Hematopoietic multipotent progenitor cell treated with erythropoietin and hydrocortisone succinate and interleukin-3 and kit ligand, for 17 days (in vitro differentiated cells): ENCODE measurements around the gene COL21A1.

ENCODE experiments used
- DNase-seq: peaks from one replicate; pipeline ENCODE4 v3.0.0-alpha.2; 2015; ENCODE audit warnings: low spot score

Gene COL21A1

DNA sequence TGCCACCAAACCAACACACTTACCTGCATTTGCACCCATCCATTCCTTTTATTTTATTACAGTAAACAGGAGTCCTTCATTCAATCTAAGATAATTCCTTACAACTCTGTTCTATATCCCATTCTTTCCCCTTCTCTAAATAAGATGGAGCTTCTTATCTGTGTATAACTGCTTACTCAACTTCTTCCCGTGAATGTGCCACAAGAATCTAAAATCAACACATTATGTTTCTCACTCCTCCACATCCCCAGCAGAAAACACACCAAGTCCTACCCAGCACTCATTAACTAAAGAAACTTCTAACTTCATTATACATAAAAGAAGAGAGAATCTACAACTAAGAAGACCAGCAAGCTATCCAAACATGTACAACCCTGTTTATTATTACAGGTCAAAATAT, 141.1 kb downstream of the COL21A1 start:
- no peak for DNase-seq

DNA sequence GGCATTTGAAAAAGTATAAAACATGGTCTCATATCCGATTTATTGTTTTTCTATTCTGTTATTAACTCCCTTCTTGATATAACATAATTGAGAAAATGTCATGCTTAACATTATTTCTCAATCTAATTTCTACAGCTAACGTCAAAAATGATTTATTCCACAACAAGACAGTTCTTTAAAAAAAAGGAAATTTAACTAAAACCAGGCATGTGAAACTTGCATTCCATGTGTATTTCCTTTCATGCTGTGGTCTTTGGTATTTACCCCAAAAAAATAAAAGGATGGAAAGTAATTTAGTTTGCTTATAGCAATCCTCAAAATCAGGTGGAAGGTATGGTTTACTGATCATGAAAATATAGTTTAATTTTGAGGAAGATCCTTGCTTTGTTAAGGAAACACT, 142.8 kb downstream of the COL21A1 start:
- no peak for DNase-seq

DNA sequence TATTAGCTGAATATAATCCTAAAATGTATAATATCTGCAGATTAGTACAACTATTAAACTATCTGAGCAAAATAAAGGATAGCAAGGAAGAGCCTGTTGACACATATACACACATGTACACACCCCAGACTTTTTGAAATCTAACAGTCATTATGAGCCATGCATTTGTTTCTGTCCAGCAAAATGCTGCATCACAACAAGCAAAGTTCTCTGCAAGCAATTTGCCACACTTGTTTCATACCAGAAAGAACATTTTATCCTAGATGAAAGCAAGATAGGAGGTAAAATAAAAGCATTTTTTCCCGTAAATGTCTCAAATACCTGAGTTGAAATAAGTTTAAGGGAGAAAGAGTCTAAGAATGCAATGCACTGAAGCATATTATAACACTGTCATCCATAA, 145.2 kb downstream of the COL21A1 start:
- DNase-seq = no peak

DNA sequence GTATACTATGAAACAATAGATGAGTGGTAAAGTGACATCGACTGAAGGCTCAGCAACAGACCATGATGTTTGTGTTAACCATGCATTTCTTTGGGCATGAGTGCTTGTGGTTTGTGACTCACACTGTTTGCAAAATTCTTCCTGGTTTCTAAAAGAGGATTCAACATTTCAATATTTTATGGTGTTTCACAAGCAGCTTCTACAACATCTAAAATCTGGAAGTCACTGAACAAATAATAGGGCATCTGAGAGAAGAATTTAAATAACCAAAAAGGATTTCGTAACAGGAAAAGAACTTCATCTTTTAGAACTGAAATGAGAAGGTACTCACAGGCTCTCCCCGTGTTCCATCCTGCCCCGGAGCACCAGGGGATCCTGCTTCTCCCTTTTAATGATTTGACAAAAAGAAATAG, 146.2 kb downstream of the COL21A1 start:
- DNase-seq = no peak

DNA sequence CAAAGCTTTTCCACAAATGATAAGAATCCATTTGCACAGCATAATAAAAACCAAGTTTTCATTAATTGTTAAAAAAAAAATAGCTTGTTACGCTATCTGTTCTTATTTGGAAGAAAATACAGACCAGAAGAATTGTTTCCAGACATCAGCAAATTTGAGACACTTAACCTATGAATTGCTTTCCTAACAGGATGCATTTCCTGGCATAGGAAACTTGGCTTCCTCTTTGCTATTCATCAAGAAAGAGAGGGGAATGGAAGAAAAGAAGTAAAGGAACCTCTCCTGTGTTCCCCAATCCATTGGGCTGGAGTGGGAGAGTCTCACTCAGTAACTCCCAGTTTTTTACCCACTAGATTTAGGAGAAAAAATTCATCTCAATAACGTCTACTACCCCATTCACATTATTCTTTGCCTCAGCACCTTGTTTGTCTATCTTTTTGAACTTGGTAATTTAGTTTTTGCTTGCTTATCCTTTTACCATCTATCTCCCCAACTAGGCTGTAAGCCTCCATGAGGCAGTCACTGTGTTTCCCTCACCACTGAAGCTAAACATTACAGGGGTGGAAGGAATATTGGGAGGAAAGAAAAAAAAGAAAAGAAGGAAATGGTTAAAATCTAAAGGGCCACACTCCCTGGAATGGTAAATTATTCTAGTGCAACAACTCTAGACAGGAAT, 150.3 kb downstream of the COL21A1 start:
- DNase-seq = no peak

DNA sequence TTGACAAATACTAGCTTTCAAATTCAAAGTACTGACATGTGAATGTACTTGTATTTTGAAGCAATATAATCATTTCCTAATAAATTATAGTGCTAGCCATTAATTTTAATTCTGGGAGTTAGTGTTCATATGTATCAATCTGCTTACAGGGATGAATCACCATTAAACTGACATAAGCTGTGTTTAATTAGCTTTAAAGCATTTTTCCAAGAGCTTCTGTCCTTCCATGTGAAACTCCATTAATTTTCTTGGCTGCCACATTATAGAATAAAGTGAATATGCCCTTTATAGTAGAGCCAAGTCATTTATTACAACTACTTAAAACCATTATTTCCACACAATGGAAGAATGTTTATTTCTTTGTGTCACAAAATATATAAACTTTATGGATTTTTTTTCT, 150.8 kb downstream of the COL21A1 start:
- no peak for DNase-seq

DNA sequence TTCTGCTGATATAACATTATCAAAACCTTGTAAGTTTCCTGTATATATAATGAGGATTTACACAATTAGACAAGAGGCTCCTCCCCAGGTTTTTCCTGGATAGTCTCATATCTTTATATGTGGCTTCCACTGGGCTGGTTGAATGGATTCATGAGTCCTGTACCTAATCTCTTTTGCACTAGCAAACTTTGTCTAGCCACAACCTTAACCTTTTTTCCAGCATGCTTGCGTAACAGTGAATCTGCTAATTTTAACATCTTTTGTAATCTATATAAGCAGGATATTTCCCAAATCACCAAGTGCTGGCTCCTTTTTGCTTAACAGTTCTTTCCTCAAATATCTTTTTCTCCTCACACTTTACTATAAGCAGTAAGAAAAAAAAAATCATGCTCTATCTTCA, 153.6 kb downstream of the COL21A1 start:
- DNase-seq = no peak

DNA sequence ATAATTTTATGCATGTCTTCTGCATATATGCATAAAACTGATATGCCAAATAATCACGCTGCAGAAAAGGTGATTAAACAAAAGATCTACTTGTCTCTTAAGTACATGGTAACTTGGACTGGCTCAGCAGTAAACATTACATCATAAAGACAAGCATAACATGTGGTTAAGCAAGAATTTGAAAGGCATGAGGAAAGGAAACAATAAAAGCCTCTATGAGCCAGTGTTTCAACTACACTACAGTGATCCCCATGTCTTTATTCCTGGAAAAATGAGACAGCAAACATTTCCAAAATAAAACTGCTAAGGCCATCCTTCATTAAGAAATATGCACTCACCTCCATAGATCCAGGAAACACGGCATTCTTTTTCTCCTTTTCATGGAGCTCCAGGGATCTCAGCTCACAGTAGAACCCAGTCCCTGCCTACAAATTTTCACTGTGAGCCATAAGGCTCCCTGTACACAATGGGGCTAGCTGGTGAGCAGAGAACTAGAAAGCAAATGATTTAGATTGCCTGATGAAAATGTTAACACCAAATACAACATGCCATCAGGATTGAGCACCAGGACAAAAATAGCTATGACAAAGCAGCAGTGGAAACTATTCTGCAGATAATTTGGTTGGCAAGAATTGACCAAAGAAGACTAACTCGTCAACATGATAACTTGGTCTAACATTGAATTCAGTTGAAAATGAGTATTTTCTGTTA, 156.1 kb downstream of the COL21A1 start:
- DNase-seq = no peak

DNA sequence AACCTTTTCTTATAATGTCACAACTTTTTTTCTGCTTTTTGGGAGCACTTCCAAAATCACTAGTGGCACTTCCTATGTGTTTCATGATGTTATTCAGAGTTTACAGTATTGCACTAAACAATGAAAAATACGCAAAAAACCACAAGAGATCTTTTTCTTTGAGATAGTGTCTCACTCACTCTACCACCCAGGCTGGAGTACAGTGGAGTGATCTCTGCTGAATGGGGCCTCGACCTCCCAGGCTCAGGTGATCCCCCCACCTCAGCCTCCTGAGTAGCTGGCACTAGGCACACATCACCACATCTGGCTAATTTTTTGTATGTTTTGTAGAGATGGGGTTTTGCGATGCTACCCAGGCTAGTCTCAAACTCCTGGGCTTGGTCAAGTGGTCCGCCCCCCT, 158.7 kb downstream of the COL21A1 start:
- DNase-seq = no peak

DNA sequence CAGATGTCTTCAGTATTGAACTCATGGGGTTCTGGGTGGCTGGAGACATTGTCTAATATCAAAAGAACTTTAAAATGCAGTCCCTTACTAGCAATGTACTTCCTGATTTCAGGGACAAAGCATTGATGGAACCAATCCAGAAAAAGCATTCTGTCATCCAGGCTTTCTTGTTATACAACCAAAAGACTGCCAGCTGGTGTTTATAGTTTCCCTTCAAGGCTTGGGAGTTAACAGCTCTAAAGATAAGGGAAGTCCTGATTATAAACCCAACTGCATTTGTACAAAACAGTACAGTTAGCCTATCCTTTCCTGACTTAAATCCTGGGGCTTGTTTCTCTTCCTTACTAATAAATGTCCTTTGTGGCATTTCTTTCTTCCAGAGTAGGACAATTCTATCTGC, 160.0 kb downstream of the COL21A1 start:
- DNase-seq = no peak

DNA sequence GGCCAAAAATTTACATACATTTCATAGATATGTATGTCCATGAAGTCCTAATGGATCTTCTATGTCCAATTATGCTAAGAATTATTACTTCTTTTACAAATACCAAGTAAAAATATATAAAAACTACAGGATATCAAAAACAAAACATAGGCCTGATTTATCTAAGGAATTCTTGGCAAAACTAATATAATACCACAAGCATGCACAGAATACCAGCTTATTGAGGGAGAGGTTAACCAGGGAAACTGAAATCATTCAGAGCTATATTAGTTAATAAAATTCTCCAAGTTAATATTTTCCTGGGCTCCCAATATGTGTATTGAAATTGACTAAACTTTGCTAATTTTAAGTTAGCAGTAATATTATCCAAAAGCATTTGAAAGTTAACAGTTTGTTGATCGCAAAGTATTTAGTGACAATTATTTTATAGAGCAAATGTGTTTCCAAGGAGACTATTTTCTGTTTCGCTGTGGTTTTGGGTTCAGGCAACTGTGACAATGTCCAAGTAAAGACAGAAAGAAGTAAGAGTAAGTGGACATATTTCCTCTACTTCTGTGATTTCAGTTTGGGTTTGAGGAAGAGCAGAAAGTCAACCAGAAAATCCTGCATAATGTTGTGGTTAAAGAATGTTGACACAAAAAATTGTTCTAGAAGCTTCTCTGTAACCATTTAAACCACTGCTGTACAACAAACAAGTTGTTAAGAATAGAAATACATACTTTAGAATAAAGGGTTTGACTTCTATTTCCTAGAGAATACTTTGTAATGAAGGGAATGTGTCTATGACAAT, 167.4 kb downstream of the COL21A1 start:
- DNase-seq = no peak

DNA sequence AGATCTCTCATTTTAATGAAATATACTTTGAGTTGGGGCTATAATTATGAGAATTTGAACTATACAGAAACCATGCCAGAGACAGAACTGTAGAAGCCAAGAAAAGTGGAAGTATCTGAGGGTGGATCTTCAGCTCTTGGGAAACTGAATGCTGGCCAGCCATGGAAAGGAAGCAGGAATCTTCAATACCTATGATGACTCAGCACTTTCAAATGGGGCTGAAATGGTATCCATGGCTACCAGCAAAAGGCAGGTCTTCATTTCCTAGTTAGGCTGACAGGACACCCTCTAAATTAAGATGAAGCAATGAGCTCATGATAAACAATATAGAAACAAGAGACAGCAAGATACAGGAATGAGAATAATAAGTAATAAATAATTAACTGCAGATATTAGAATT, 171.3 kb downstream of the COL21A1 start:
- DNase-seq = no peak

DNA sequence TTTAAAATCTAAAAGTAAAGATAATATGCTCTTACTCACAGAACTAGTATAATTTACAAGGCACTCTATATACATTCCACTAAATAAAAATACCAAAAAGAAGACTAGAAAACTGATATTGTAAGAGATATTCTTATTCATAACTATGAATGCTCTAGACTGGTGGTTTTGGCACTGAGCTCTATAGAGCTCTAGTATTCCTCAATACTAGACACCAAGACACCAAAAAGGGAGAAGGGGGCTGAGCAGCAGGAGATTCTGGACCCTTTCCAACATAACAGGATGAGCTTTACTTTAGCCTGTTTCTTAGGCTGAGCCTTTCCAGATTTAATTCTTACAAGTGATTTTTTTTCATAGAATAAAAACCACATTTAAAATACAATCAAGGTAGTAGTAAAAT, 173.6 kb downstream of the COL21A1 start:
- DNase-seq = no peak

DNA sequence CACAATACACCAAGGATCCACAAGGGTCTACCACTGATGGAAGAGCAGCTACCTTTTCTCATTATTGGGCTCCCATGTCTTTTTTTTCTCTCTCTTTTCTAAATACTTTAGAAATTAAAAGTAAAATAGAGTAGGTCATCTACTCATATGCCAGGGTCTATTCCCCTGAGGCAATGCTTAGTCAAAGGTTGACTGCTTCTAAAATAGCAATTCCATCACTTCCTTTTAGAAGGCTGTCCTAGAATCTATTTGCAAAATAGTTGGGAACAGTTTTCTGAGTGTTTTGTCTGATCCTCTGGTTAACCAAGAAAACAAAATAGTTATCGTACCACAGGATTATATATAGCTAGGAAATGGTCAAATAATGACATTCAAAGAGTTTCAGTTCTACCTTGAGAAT, 174.1 kb downstream of the COL21A1 start:
- no peak for DNase-seq

DNA sequence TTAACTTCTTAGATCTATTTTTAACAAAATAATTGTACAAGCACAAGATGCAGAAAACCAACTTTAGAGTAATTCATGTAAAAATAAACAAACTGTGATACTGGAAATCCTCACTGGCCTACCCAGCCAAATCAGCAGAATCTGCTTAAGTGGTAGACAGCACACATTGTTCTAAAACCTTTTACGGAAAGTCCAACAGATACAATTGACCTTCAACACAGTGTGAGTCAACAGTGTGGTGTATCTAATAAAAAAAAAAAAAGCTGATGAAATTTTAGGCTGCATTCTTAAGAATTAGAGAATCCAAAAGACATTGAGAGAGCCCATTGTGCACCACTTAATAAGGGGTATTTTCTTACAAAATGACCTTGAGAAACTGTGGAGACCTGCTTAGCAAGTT, 174.5 kb downstream of the COL21A1 start:
- DNase-seq = no peak

DNA sequence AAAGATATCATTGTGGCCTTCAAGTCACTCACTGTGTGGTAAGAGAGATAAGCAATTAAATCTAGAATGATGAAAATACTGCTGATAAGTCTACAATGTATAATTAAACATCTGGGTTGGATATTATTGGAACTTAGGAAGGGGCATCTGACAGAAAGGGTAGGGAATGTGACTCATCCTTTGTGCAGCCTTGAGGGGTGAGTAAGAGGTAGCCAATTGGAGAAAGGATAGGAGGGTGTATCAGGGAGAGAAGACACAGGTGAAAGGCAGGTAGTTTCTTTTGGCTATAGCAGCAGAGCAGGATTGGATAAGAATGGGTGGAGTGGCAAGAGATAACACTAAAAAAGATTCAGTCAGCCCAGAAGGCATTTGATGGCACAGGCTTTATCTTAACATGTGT, 182.0 kb downstream of the COL21A1 start:
- DNase-seq = no peak

DNA sequence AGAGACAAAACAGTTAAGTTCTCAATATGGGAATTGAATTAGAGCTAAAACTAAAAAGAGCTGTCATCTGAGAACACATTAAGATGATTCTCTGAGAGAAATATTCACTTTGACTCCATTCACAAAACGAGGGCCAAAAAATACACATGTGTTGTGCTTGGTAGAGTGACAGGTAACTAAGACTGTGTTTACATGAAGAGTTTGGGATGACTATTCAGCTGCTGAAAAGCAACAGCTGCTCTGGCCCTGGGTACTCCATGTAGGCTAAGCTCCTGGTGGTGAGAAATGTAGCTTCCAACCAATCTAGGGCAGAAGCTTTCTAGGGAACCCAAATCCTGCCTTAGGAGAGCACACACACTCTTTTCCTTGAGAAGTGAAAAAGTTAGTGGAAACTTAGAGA, 184.5 kb downstream of the COL21A1 start:
- no peak for DNase-seq

DNA sequence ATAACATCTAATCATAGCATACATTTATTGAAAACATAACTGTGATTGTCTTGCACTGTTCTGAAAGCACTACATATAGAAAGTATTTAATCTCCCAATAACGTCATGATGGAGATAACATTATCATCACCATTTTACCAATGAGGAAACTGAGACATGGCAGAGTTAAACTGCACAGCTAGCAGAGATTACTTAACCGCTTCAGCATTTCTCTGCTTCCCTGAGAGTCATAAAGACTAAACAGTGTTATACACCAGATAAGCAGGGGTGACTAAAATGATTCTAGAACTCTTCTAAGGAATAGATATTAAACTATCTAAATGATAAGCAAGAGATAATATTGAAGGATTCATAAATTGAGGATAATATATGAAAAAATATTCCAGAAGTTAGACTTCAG, 188.7 kb downstream of the COL21A1 start:
- DNase-seq = no peak

DNA sequence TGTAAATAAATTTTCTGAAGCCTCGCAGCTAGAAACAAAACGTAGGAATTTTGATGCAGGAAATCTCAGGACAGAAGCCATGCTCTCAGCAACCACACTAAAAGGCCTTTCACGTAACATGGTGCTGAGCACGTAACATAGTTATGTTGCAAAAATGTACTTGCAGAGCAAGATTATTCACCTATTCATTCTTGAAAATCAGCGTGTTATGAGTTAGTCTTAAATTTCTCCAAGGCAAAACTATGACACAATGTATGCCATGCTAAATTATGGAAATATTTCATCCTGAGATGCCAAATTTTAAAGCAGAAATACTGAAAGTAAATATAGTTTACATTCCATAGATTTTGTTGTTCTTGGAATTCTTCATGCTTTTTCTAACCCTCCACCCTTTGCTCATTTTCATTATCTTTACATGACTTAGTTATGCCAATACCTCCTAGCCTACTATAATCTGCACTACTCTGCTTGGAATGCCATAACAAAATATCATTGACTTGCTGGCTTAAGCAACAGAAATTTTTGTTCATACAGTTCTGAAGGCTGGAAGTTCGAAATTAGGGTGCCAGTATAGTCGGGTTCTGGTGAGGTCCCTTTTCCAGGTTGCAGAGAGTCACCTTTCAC, 192.2 kb downstream of the COL21A1 start:
- no peak for DNase-seq

DNA sequence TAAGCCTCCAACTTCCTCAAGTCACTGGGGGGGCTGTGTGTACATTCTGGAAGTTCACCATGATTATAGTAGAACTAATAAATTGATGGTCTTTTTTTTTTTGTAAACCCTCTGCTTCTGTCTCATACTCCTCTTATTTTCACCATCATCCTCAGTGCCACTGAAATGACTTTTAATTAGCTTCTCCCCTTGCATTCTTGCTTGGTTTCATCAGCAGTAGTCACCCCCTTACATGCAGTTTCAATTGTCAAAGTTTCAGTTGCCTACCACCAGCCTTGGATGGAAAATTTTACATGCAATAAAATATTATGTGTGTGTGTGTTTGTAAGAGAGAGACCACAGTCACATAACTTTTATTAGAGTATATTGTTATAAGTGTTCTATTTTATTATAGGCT, 196.2 kb downstream of the COL21A1 start:
- DNase-seq = no peak

DNA sequence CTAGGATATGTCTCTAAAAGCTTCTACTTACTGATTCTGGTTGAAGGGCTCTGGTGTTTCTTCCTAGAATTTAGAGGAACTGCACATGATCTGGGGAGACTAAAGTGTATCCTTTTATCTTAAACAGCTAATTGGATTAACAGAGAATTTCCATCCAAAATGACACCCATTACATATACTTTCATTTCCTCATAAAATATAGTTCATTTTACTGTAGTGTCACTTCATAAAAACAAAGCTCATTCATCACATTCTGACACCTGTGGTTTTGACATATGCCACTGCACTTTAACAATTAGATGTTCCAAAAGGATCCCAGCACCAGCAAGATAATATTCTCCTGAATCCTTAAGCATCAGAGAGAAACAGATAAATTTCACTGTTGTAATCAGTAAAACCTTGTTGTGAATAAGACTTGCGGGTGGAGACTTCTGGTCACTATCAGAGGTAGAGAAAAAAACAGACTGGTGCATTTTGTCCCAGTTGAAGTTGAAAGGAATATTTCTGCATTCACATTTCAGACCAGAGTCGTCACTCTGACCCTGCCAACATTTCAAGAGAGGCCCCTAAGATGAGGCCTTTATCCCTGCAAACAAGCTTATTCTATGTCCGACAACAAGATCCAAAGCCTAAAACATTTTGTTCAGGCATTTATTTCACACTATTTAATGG, 196.7 kb downstream of the COL21A1 start:
- DNase-seq = no peak

DNA sequence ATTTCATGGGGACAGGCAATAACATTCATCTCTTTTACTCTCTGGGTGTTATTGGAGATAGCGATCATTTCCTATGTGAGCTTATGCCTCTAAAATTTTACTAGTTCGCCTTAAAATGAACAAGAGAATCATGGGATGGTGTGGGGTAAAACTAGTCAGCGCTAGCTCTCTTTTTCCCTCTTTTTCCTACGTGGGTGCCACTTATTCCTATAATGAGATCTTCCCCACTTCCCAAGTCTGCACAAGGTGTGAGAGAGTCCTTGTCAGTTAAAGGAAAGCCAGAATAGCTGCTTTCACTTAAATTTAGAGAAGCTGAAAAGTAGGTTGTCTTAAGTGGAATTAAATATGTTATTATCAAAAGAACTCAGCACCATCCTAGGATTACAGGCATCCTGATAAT, 198.8 kb downstream of the COL21A1 start:
- DNase-seq = no peak
